ENCODE results near the gene NOSTRIN. TPM values are rescaled to one million over a fixed set of nuclear protein-coding genes. Genes with fewer than 3 reads are reported as not detected.
A peak's percentile ranks its signal among the peaks of the same experiment; 100 is the strongest.

NOSTRIN gene
- total RNA-seq, 1 experiment from 2014 or later: 0.51 TPM

DNA sequence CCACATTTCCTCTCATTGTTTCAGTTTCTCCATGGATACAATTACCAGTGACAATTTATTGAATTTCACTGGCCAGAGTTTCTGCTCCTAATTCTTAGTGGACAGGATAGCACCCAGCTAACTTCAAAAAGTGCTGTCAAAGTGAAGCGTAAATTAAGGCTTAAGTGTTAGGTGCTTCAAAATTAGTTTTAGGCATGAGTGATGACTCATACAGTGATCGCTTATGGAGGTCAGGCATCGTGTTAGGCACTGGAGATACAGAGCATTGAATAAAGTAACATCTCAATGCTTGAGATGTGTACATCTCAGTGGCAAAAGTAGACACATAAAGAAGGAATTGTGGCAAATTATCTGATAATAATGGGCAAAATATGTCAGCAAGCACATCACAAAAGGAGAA is 40.8 kb downstream of the NOSTRIN start:
- intact Hi-C loops (cut with micrococcal nuclease): no loop called here
- POLR2A ChIA-PET: no interaction called here
- TF ChIP-seq CTCF (IDR thresholded peaks at IDR 0.05; ENCODE audit: unreplicated experiment): no peak
- CTCF ChIA-PET: no interaction called here
- H3K36me3 Mint-ChIP-seq (ENCODE audit: insufficient read depth, unreplicated experiment): no peaks in the 10 kb centered on the region
- no peaks in the 10 kb centered on the region for H3K4me1 Mint-ChIP-seq (ENCODE audit: insufficient read depth, unreplicated experiment)
- no peaks in the 10 kb centered on the region for H3K9me3 Mint-ChIP-seq (ENCODE audit: unreplicated experiment)
- no peak overlapping the region for H3K27ac Mint-ChIP-seq (ENCODE audit: low read depth, unreplicated experiment)
- BruUV-seq (replicated peaks): no TSS peak
- DNase-seq (ENCODE audit: unreplicated experiment): no peak
- H3K27me3 Mint-ChIP-seq (ENCODE audit: insufficient read depth, unreplicated experiment): no peaks in the 10 kb centered on the region
- no peak overlapping the region for H3K4me3 Mint-ChIP-seq (ENCODE audit: unreplicated experiment)

DNA sequence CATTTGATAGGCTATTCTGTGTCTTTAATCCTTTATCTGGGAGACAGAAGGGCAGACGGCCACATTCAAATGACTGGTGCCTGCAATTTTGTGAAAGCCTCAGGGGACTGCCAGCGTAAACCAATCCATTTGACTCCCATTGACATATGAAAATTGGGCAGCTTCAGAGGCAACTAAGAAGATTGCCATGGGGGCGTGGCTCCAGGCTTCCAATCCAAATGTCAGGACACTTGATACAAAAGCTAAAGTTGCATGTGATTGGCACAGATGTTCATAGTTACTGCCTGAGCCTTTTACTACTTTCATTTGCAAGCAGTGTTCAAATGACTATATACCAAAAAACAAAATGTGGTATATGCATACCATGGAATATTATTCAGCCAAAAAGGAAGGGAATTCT is 45.8 kb downstream of the NOSTRIN start:
- H3K36me3 Mint-ChIP-seq (ENCODE audit: insufficient read depth, unreplicated experiment): no peaks in the 10 kb centered on the region
- ChIA-PET CTCF (no interaction called here), POLR2A (interaction anchor here (0.5 kb wide), 1 partner anchor 83 kb away, joined by 3 read pairs; no protein-coding TSS in a partner anchor)
- BruUV-seq (replicated peaks): no TSS peak
- TF ChIP-seq CTCF (IDR thresholded peaks at IDR 0.05; ENCODE audit: unreplicated experiment): no peak
- H3K4me3 Mint-ChIP-seq (ENCODE audit: unreplicated experiment): no peak overlapping the region
- no peaks in the 10 kb centered on the region for H3K9me3 Mint-ChIP-seq (ENCODE audit: unreplicated experiment)
- peaks cover 7% of the 10 kb centered on the region for H3K4me1 Mint-ChIP-seq (ENCODE audit: insufficient read depth, unreplicated experiment)
- intact Hi-C loops (cut with micrococcal nuclease): no loop called here
- H3K27me3 Mint-ChIP-seq (ENCODE audit: insufficient read depth, unreplicated experiment): no peaks in the 10 kb centered on the region
- DNase-seq (ENCODE audit: unreplicated experiment): peak; percentile 11
- no peak overlapping the region for H3K27ac Mint-ChIP-seq (ENCODE audit: low read depth, unreplicated experiment)

GRCh38 chr2:168849610-168850009 is 47.2 kb downstream of the NOSTRIN start:
- H3K27ac Mint-ChIP-seq (ENCODE audit: low read depth, unreplicated experiment): no peak overlapping the region
- ChIA-PET POLR2A (no interaction called here), CTCF (interaction anchor here (0.6 to 0.7 kb wide), 5 partner anchors 64 to 734 kb away, joined by 3 to 5 read pairs (median 3); no protein-coding TSS in a partner anchor)
- peaks cover 7% of the 10 kb centered on the region for H3K4me1 Mint-ChIP-seq (ENCODE audit: insufficient read depth, unreplicated experiment)
- H3K36me3 Mint-ChIP-seq (ENCODE audit: insufficient read depth, unreplicated experiment): no peaks in the 10 kb centered on the region
- TF ChIP-seq CTCF (IDR thresholded peaks at IDR 0.05; ENCODE audit: unreplicated experiment): no peak
- no peaks in the 10 kb centered on the region for H3K27me3 Mint-ChIP-seq (ENCODE audit: insufficient read depth, unreplicated experiment)
- BruUV-seq (replicated peaks): no TSS peak
- no peaks in the 10 kb centered on the region for H3K9me3 Mint-ChIP-seq (ENCODE audit: unreplicated experiment)
- intact Hi-C loops (cut with micrococcal nuclease): no loop called here
- no peak overlapping the region for H3K4me3 Mint-ChIP-seq (ENCODE audit: unreplicated experiment)
- DNase-seq (ENCODE audit: unreplicated experiment): peak; percentile 18

GRCh38 chr2:168850846-168851245 is 48.4 kb downstream of the NOSTRIN start:
- TF ChIP-seq CTCF (IDR thresholded peaks at IDR 0.05; ENCODE audit: unreplicated experiment): no peak
- H3K36me3 Mint-ChIP-seq (ENCODE audit: insufficient read depth, unreplicated experiment): no peaks in the 10 kb centered on the region
- POLR2A ChIA-PET: no interaction called here
- intact Hi-C loops (cut with micrococcal nuclease): no loop called here
- H3K4me1 Mint-ChIP-seq (ENCODE audit: insufficient read depth, unreplicated experiment): peaks cover 7% of the 10 kb centered on the region
- H3K9me3 Mint-ChIP-seq (ENCODE audit: unreplicated experiment): no peaks in the 10 kb centered on the region
- no peak for DNase-seq (ENCODE audit: unreplicated experiment)
- H3K4me3 Mint-ChIP-seq (ENCODE audit: unreplicated experiment): no peak overlapping the region
- CTCF ChIA-PET: interaction anchor here (0.6 to 1.0 kb wide), 2 partner anchors 23 to 51 kb away, joined by 3 read pairs; no protein-coding TSS in a partner anchor
- no peaks in the 10 kb centered on the region for H3K27me3 Mint-ChIP-seq (ENCODE audit: insufficient read depth, unreplicated experiment)
- no TSS peak for BruUV-seq (replicated peaks)
- no peak overlapping the region for H3K27ac Mint-ChIP-seq (ENCODE audit: low read depth, unreplicated experiment)
